Stimulated activated naive CD4-positive, alpha-beta T cell (primary cell): ENCODE measurements around the gene CDH15.
A peak's percentile ranks its signal among the peaks of the same experiment; 100 is the strongest.

Experiments used
- DNase-seq, 6 experiments: peaks; one replicate each; lab custom pipeline; 2025; lab: John Stamatoyannopoulos, UW

The CDH15 gene

GRCh38 chr16:89199241-89200123 lies 27.9 kb downstream of the CDH15 start:
- no peak for DNase-seq

GRCh38 chr16:89200124-89200849 lies 28.7 kb downstream of the CDH15 start, which contains the start of gene SLC22A31:
TSS of gene SLC22A31 (minus strand) at chr16:89200537. CDS start at chr16:89200501, 36 bp downstream.
- no peak for DNase-seq

GRCh38 chr16:89200850-89201411 lies 29.4 kb downstream of the CDH15 start:
- no peak for DNase-seq

GRCh38 chr16:89201439-89202377 lies 30.2 kb downstream of the CDH15 start:
- peak; percentile 73 to 87 (median 80) for DNase-seq

- DNase-seq: peak in 1 of 6 experiments; percentile 52
These were observed 31.1 kb downstream of the CDH15 start for GRCh38 chr16:89202422-89203215.

GRCh38 chr16:89207993-89208392 lies 36.4 kb downstream of the CDH15 start:
- DNase-seq: no peak

- DNase-seq: no peak
These were observed 38.0 kb downstream of the CDH15 start for GRCh38 chr16:89209522-89210044.

- DNase-seq: no peak
These were observed 38.8 kb downstream of the CDH15 start for GRCh38 chr16:89210165-89210903.

GRCh38 chr16:89210904-89211515 lies 39.5 kb downstream of the CDH15 start:
- no peak for DNase-seq

GRCh38 chr16:89216315-89217137 lies 45.0 kb downstream of the CDH15 start:
- DNase-seq: peak; percentile 69 to 84 (median 77)

GRCh38 chr16:89217138-89217387 lies 45.5 kb downstream of the CDH15 start:
- DNase-seq: no peak

GRCh38 chr16:89217388-89218191 lies 46.0 kb downstream of the CDH15 start, which contains the start of gene ZNF778:
TSS of gene ZNF778 (plus strand) at chr16:89217703. CDS start at chr16:89221128, 3,425 bp downstream.
- peak; percentile 70 to 82 (median 76) for DNase-seq

GRCh38 chr16:89219365-89219764 lies 47.8 kb downstream of the CDH15 start:
- DNase-seq: no peak

- DNase-seq: no peak
These were observed 50.1 kb downstream of the CDH15 start for GRCh38 chr16:89221604-89222003.

- DNase-seq: no peak
These were observed 51.4 kb downstream of the CDH15 start for GRCh38 chr16:89222931-89223330.

GRCh38 chr16:89224665-89225064 lies 53.1 kb downstream of the CDH15 start:
- DNase-seq: no peak

- DNase-seq: no peak
These were observed 58.7 kb downstream of the CDH15 start for GRCh38 chr16:89230255-89230654.

- no peak for DNase-seq
These were observed 60.6 kb downstream of the CDH15 start for GRCh38 chr16:89232107-89232506.
